HFF-Myc (cell line): ENCODE data around the gene VENTX.

Experiments
- DNase-seq: peaks from one replicate; pipeline ENCODE4 v3.0.0-alpha.2; 2011; ENCODE audit warnings: low read depth; ENCODE audit errors: extremely low read depth
- H3K4me3 ChIP-seq: replicated peaks from 2 replicates; pipeline ENCODE4 v1.5.1; 2011; ENCODE audit warnings: low read depth, mild to moderate bottlenecking, control low read depth, low read length
- TF ChIP-seq, protein P1 (sequence below): IDR thresholded peaks from 2 replicates; pipeline ENCODE4 v1.5.1; 2012; ENCODE audit warnings: mild to moderate bottlenecking, low read depth, low read length, control low read depth; ENCODE audit errors: missing control alignments

Gene VENTX

DNA sequence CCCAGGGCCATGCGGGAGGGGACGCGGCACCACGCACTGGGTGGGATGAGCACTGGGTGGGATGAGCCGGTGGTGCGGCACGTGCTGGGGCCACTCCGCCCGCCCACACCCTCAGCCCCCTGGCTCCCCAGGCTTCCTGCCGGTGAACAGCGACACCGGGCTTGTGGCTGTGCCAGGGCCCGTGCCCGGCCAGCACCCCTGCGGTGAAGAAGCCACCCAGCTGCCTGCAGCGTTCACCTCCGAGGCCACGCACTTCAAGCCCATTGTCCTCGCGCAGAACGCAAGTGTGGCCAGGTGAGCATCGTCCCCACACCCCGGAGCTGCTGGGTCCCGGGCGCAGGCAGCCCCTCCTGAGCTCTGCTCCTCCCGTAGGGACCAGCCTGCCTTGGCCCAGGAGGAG is 39.4 kb upstream of the VENTX start:
- TF ChIP-seq, protein P1, sequence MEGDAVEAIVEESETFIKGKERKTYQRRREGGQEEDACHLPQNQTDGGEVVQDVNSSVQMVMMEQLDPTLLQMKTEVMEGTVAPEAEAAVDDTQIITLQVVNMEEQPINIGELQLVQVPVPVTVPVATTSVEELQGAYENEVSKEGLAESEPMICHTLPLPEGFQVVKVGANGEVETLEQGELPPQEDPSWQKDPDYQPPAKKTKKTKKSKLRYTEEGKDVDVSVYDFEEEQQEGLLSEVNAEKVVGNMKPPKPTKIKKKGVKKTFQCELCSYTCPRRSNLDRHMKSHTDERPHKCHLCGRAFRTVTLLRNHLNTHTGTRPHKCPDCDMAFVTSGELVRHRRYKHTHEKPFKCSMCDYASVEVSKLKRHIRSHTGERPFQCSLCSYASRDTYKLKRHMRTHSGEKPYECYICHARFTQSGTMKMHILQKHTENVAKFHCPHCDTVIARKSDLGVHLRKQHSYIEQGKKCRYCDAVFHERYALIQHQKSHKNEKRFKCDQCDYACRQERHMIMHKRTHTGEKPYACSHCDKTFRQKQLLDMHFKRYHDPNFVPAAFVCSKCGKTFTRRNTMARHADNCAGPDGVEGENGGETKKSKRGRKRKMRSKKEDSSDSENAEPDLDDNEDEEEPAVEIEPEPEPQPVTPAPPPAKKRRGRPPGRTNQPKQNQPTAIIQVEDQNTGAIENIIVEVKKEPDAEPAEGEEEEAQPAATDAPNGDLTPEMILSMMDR: no peak
- H3K4me3 ChIP-seq: no peak overlapping the region
- DNase-seq: no peak

DNA sequence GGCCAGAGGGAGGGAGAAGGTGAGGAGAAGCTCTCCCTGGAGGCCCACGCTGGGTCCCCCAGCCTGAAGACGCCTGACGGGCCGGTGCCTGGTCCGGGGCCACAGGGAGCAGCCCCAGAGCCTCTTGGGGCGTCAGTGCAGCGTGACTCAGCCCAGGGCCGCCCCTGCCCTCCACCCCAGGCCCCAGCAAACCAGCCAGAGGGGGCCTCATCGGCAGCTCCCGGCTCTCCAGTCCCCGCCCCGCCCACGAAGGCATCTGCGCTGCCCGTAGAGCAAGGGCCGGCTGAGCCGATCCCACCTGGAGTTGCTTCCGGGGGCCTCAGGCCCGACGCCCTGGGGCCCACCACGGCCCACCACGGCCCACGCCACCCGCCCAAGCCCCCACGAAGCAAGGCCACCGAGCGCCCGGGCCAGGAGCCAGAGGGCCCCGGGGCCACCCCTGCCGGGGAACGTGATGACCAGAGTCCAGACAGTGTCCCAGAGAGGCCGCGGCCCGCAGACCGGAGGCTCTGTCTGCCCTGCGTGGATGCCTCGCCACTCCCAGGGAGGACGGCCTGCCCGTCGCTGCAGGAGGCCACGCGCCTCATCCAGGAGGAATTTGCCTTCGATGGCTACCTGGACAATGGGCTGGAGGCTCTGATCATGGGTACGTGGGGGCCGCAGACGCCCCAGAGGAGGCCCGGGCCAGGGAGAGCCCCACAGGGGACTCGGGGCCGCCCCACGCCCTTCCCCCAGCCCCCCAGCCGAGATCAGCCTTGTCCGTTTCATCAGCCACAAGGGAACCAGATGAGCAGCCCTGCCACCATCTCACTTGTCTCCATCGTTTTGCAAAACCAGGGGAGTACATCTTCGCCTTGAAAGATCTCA is 38.8 kb upstream of the VENTX start:
- no peak overlapping the region for H3K4me3 ChIP-seq
- TF ChIP-seq, protein P1: no peak
- DNase-seq: no peak

DNA sequence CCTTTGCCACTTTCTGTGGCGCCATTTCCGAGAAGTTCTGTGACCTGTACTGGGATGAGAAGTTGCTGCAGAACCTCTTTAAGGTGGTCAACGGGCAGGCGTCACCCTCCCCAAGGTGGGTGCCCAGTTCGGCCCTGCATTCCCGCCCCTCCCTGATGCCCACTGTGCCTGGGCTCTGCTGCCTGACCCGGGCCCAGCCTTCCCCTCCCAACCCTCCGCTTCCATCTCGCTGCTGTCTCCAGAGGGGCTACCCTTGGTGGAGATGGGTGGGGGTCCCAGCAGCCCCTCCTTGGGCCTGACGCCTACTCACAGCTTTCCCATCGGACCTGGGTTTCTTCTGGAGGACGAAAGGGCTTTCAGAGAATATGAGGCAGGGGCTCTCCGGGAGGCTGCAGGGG is 38.2 kb upstream of the VENTX start:
- no peak overlapping the region for H3K4me3 ChIP-seq
- no peak for DNase-seq
- TF ChIP-seq, protein P1: no peak

DNA sequence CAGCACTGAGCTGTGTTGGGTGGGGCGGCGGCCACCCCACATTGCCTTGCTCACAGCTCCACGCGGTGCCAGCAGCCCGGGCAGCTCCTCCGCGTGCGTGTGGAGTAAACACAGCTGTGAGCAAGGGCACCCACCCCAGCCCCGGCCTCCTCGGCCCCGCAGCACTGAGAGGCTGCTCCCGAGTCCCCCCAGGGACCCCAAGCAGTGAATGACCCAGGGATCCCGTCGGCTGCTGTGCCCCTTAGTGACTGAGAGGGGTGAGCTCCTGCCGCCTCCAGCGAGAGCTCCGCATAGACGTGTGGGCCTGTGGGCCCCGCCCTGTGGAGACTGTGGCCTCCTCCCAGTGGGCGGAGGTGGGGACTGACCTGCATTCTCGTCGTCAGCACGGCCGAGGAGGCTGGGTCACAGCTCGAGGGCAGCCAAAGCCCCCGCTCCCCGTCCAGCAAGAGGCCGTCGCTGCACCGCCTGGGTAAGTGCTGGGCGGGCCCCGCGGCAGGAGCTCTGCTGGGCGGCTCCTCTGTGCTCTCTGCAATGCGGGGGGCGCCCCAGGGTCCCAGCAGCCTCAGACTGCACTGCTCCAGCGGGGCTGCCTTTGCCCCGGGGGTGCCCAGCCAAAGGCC is 37.6 kb upstream of the VENTX start:
- no peak for DNase-seq
- no peak overlapping the region for H3K4me3 ChIP-seq
- TF ChIP-seq, protein P1: no peak

DNA sequence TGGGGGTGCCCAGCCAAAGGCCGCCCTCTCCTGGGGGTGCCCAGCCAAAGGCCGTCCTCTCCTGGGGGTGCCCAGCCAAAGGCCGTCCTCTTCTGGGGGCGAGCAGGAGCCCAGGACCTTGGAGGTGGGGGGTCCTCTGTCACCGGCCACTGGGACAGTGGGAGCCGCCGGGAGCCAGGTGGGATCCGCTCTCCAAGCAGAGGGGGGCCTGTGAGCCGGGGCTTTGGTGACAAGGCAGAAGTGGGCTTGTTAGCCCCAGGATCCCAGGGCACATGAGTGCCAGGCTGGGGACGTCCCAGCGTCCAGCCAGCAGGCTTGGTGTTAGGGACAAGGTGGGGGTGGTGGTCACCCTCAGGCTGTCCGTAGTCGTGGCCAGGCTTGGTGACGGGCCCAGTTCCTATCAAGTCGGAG is 37.0 kb upstream of the VENTX start:
- TF ChIP-seq, protein P1: no peak
- no peak for DNase-seq
- no peak overlapping the region for H3K4me3 ChIP-seq

DNA sequence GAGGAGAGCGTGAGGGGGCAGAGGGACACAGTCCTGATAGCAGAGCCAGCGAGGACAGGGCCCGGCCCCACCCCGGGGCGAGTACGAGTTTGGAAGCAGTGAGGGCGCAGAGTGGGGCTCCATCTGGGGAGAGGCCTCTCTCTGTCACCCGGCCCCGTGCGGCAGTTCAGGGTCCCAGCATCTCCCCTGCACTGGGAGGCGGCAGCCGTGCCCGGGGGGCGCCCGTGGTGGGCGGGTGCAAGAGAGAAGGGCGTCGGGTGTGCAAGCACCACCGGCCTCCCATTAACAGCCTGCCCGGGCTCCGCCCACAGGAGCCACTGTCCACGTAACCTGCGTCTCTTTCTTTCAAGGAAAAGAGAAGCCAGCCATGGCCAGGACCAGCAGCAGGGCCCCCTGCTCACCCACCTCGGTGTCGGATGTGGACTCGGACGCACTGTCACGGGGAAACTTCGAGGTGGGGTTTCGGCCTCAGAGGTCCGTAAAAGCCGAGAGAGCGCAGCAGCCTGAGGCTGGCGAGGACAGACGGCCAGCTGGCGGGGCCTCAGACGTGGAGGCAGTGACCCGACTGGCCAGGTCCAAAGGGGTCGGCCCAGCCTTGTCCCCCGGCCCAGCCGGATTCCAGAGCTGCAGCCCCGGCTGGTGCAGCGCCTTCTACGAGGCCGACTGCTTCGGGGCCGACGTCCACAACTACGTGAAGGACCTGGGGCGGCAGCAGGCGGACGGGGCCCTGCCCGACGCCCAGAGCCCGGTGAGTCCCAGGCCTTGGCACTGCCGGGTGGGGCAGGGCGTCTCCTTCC is 36.3 kb upstream of the VENTX start:
- no peak for DNase-seq
- TF ChIP-seq, protein P1: no peak
- H3K4me3 ChIP-seq: no peak overlapping the region
